SK-N-SH treated with all-trans-retinoic acid at 6 μM for 48 hours (cell line): ENCODE results near the gene NFATC3.

Source experiments
- ARNTL ChIP-seq: fragments of 450-650 bp; formaldehyde crosslinking; IDR thresholded peaks from 2 replicates; pipeline ENCODE4 v1.5.0; 2020; ENCODE audit warnings: low read depth, mild to moderate bottlenecking, moderate library complexity, borderline replicate concordance
- CSDC2 ChIP-seq: fragments of 250-450 bp; sonication (Bioruptor Pico); IDR thresholded peaks from 2 replicates; pipeline ENCODE4 v1.5.0; 2020; ENCODE audit warnings: mild to moderate bottlenecking, moderate library complexity
- ISL1 ChIP-seq: fragments of 250-450 bp; sonication (Bioruptor Pico); IDR thresholded peaks from 2 replicates; pipeline ENCODE4 v2.1.2; 2022; ENCODE audit warnings: mild to moderate bottlenecking, moderate library complexity
- OSR1 ChIP-seq: fragments of 250-450 bp; sonication (Bioruptor Pico); IDR thresholded peaks from 2 replicates; pipeline ENCODE4 v1.8.0; 2022; ENCODE audit warnings: moderate library complexity, mild to moderate bottlenecking, inconsistent platforms
- TSHZ2 ChIP-seq: fragments of 250-450 bp; sonication (Bioruptor Pico); IDR thresholded peaks from 2 replicates; pipeline ENCODE4 v1.5.0; 2020; ENCODE audit warnings: mild to moderate bottlenecking, moderate library complexity
- ZNF70 ChIP-seq: fragments of 450-650 bp; formaldehyde crosslinking; IDR thresholded peaks from 2 replicates; pipeline ENCODE4 v1.5.0; 2020; ENCODE audit warnings: mild to moderate bottlenecking, moderate library complexity
- ZNF8 ChIP-seq: fragments of 450-650 bp; formaldehyde crosslinking; IDR thresholded peaks from 2 replicates; pipeline ENCODE4 v1.5.0; 2020; ENCODE audit warnings: mild to moderate bottlenecking, moderate library complexity

GRCh38 chr16:68202091-68202519 is 116.9 kb downstream of the NFATC3 start:
- no peak for TF ChIP-seq TSHZ2 (CRISPR knock-in tag)
- no peak for TF ChIP-seq OSR1 (CRISPR knock-in tag)
- no peak for TF ChIP-seq ISL1 (CRISPR knock-in tag)
- no peak for TF ChIP-seq ZNF8
- no peak for TF ChIP-seq ARNTL (CRISPR knock-in tag)
- TF ChIP-seq CSDC2 (CRISPR knock-in tag), result no peak
- no peak for TF ChIP-seq ZNF70
